ENCODE measurements around the gene LUZP2.

The LUZP2 gene

GRCh38 chr11:24866743-24867142 is 369.9 kb downstream of the LUZP2 start:
- Histone ChIP-seq H3K36me3 (ENCODE audit: control insufficient read depth in 4 of 4, insufficient read depth in 4 of 4, low read length in 3 of 4) (no peaks in the 10 kb centered on the region), H3K4me3 (ENCODE audit: control insufficient read depth in 1 of 7, extremely low read depth in 1 of 7, insufficient read depth in 4 of 7, low read depth in 2 of 7, low read length in 6 of 7) (no peak overlapping the region), H3K9me3 (ENCODE audit: control extremely low read depth in 1 of 5, control insufficient read depth in 4 of 5, insufficient read depth in 2 of 5, low read depth in 1 of 5, low read length in 4 of 5) (peaks cover 0 to 5% (median 0%) of the 10 kb centered on the region in 5 experiments), H3K27me3 (replicated peaks in 2 of 5; ENCODE audit: control insufficient read depth in 4 of 5, insufficient read depth in 5 of 5, low read length in 4 of 5) (no peaks in the 10 kb centered on the region), H3K4me1 (ENCODE audit: control extremely low read depth in 1 of 4, control insufficient read depth in 4 of 4, insufficient read depth in 4 of 4, low read length in 3 of 4) (no peaks in the 10 kb centered on the region), H3K27ac (ENCODE audit: insufficient read depth in 1 of 2, low read depth in 1 of 2, low read length in 2 of 2, poor library complexity in 1 of 2, severe bottlenecking in 2 of 2) (no peak overlapping the region)
- ChIA-PET CTCF (no interaction called here), POLR2A (no interaction called here)
- DNase-seq: no peak
- whole genome bisulfite sequencing (ENCODE audit: insufficient coverage): 86% methylated on average over 4 of the region's 4 CpGs

GRCh38 chr11:24870048-24870447 is 373.2 kb downstream of the LUZP2 start:
- no peaks in the 10 kb centered on the region for H3K4me1 ChIP-seq (ENCODE audit: control extremely low read depth in 1 of 4, control insufficient read depth in 4 of 4, insufficient read depth in 4 of 4, low read length in 3 of 4)
- ChIA-PET POLR2A (no interaction called here), CTCF (interaction anchor here (0.8 to 1.4 kb wide), 2 partner anchors 15 to 41 kb away, joined by 3 read pairs; no protein-coding TSS in a partner anchor)
- no peaks in the 10 kb centered on the region for H3K27me3 ChIP-seq (replicated peaks in 2 of 5; ENCODE audit: control insufficient read depth in 4 of 5, insufficient read depth in 5 of 5, low read length in 4 of 5)
- no CpG with 5 or more reads among the region's 1 CpG for WGBS (ENCODE audit: insufficient coverage)
- no peak overlapping the region for H3K27ac ChIP-seq (ENCODE audit: insufficient read depth in 1 of 2, low read depth in 1 of 2, low read length in 2 of 2, poor library complexity in 1 of 2, severe bottlenecking in 2 of 2)
- DNase-seq: no peak
- no peaks in the 10 kb centered on the region for H3K36me3 ChIP-seq (ENCODE audit: control insufficient read depth in 4 of 4, insufficient read depth in 4 of 4, low read length in 3 of 4)
- no peak overlapping the region for H3K4me3 ChIP-seq (ENCODE audit: control insufficient read depth in 1 of 7, extremely low read depth in 1 of 7, insufficient read depth in 4 of 7, low read depth in 2 of 7, low read length in 6 of 7)
- no peaks in the 10 kb centered on the region for H3K9me3 ChIP-seq (ENCODE audit: control extremely low read depth in 1 of 5, control insufficient read depth in 4 of 5, insufficient read depth in 2 of 5, low read depth in 1 of 5, low read length in 4 of 5)

DNA sequence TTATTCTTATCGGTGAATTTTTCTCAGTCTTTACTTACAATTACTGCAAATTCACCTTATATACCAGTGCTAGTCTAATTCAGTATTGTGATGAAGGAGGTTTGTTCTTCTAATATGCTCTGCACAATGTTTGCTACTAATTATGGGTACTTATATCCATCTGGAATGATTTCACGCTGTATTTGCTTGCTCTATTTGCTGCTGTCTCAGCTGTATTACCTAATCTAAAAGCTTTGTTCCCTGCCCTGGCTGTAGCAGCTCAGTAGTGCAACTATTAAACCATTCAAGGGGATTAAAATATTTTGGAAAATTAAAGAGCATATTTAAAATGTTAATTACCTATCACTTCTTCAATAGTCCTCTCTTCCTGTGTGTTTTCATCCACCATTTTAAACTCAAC is 375.3 kb downstream of the LUZP2 start:
- H3K27ac ChIP-seq (ENCODE audit: insufficient read depth in 1 of 2, low read depth in 1 of 2, low read length in 2 of 2, poor library complexity in 1 of 2, severe bottlenecking in 2 of 2): no peak overlapping the region
- no peak for DNase-seq
- POLR2A ChIA-PET: no interaction called here
- H3K36me3 ChIP-seq (ENCODE audit: control insufficient read depth in 4 of 4, insufficient read depth in 4 of 4, low read length in 3 of 4): no peaks in the 10 kb centered on the region
- no peaks in the 10 kb centered on the region for H3K27me3 ChIP-seq (replicated peaks in 2 of 5; ENCODE audit: control insufficient read depth in 4 of 5, insufficient read depth in 5 of 5, low read length in 4 of 5)
- H3K4me3 ChIP-seq (ENCODE audit: control insufficient read depth in 1 of 7, extremely low read depth in 1 of 7, insufficient read depth in 4 of 7, low read depth in 2 of 7, low read length in 6 of 7): no peak overlapping the region
- no peaks in the 10 kb centered on the region for H3K4me1 ChIP-seq (ENCODE audit: control extremely low read depth in 1 of 4, control insufficient read depth in 4 of 4, insufficient read depth in 4 of 4, low read length in 3 of 4)
- H3K9me3 ChIP-seq (ENCODE audit: control extremely low read depth in 1 of 5, control insufficient read depth in 4 of 5, insufficient read depth in 2 of 5, low read depth in 1 of 5, low read length in 4 of 5): no peaks in the 10 kb centered on the region
- CTCF ChIA-PET: no interaction called here
- WGBS (ENCODE audit: insufficient coverage): 100% methylated on average over 1 of the region's 2 CpGs

GRCh38 chr11:24872651-24873311 is 375.9 kb downstream of the LUZP2 start:
- CTCF ChIA-PET: no interaction called here
- H3K4me3 ChIP-seq (ENCODE audit: control insufficient read depth in 1 of 7, extremely low read depth in 1 of 7, insufficient read depth in 4 of 7, low read depth in 2 of 7, low read length in 6 of 7): no peak overlapping the region
- no peaks in the 10 kb centered on the region for H3K9me3 ChIP-seq (ENCODE audit: control extremely low read depth in 1 of 5, control insufficient read depth in 4 of 5, insufficient read depth in 2 of 5, low read depth in 1 of 5, low read length in 4 of 5)

DNA sequence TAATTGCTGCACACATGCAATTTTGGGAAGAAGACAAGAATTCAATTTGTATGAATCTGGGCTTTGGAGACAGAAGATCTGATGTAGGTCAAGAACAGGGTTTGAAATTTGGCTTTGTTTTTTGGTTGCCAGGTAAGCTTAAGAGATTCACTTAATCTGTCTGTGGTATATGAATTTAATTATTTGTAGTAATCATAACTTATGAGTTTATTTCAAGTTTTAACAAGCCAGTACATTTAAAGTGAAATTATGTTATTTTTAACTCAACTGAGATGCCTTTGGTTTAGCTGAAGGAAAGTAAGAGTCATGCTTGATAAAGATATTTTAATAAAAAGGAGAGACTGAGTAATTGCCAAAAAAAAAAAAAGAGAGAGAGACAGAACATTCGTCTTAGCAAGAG is 384.1 kb downstream of the LUZP2 start:
- no peak for DNase-seq
- CTCF ChIA-PET: no interaction called here

More at GRCh38 chr11:24872651-24873311, 375.9 kb downstream of the LUZP2 start:
- DNase-seq: no peak
- H3K4me1 ChIP-seq (ENCODE audit: control extremely low read depth in 1 of 4, control insufficient read depth in 4 of 4, insufficient read depth in 4 of 4, low read length in 3 of 4): no peaks in the 10 kb centered on the region
- H3K36me3 ChIP-seq (ENCODE audit: control insufficient read depth in 4 of 4, insufficient read depth in 4 of 4, low read length in 3 of 4): no peaks in the 10 kb centered on the region
- H3K27me3 ChIP-seq (replicated peaks in 2 of 5; ENCODE audit: control insufficient read depth in 4 of 5, insufficient read depth in 5 of 5, low read length in 4 of 5): no peaks in the 10 kb centered on the region
- POLR2A ChIA-PET: no interaction called here
- no peak overlapping the region for H3K27ac ChIP-seq (ENCODE audit: insufficient read depth in 1 of 2, low read depth in 1 of 2, low read length in 2 of 2, poor library complexity in 1 of 2, severe bottlenecking in 2 of 2)

GRCh38 chr11:24885580-24886173 is 388.8 kb downstream of the LUZP2 start:
- no peaks in the 10 kb centered on the region for H3K27me3 ChIP-seq (replicated peaks in 2 of 5; ENCODE audit: control insufficient read depth in 4 of 5, insufficient read depth in 5 of 5, low read length in 4 of 5)
- DNase-seq: no peak
- H3K36me3 ChIP-seq (ENCODE audit: control insufficient read depth in 4 of 4, insufficient read depth in 4 of 4, low read length in 3 of 4): no peaks in the 10 kb centered on the region
- H3K27ac ChIP-seq (ENCODE audit: insufficient read depth in 1 of 2, low read depth in 1 of 2, low read length in 2 of 2, poor library complexity in 1 of 2, severe bottlenecking in 2 of 2): no peak overlapping the region
- no peaks in the 10 kb centered on the region for H3K9me3 ChIP-seq (ENCODE audit: control extremely low read depth in 1 of 5, control insufficient read depth in 4 of 5, insufficient read depth in 2 of 5, low read depth in 1 of 5, low read length in 4 of 5)
- POLR2A ChIA-PET: no interaction called here
- no peak overlapping the region for H3K4me3 ChIP-seq (ENCODE audit: control insufficient read depth in 1 of 7, extremely low read depth in 1 of 7, insufficient read depth in 4 of 7, low read depth in 2 of 7, low read length in 6 of 7)
- H3K4me1 ChIP-seq (ENCODE audit: control extremely low read depth in 1 of 4, control insufficient read depth in 4 of 4, insufficient read depth in 4 of 4, low read length in 3 of 4): no peaks in the 10 kb centered on the region
- WGBS (ENCODE audit: insufficient coverage): 93% methylated on average over 2 of the region's 4 CpGs
- CTCF ChIA-PET: no interaction called here

More for the DNA sequence above, 384.1 kb downstream of the LUZP2 start:
- POLR2A ChIA-PET: no interaction called here
- no peaks in the 10 kb centered on the region for H3K27me3 ChIP-seq (replicated peaks in 2 of 5; ENCODE audit: control insufficient read depth in 4 of 5, insufficient read depth in 5 of 5, low read length in 4 of 5)
- WGBS (ENCODE audit: insufficient coverage): 100% methylated on average over 1 of the region's 1 CpG
- no peak overlapping the region for H3K4me3 ChIP-seq (ENCODE audit: control insufficient read depth in 1 of 7, extremely low read depth in 1 of 7, insufficient read depth in 4 of 7, low read depth in 2 of 7, low read length in 6 of 7)
- no peaks in the 10 kb centered on the region for H3K4me1 ChIP-seq (ENCODE audit: control extremely low read depth in 1 of 4, control insufficient read depth in 4 of 4, insufficient read depth in 4 of 4, low read length in 3 of 4)
- no peak overlapping the region for H3K27ac ChIP-seq (ENCODE audit: insufficient read depth in 1 of 2, low read depth in 1 of 2, low read length in 2 of 2, poor library complexity in 1 of 2, severe bottlenecking in 2 of 2)
- H3K36me3 ChIP-seq (ENCODE audit: control insufficient read depth in 4 of 4, insufficient read depth in 4 of 4, low read length in 3 of 4): no peaks in the 10 kb centered on the region
- no peaks in the 10 kb centered on the region for H3K9me3 ChIP-seq (ENCODE audit: control extremely low read depth in 1 of 5, control insufficient read depth in 4 of 5, insufficient read depth in 2 of 5, low read depth in 1 of 5, low read length in 4 of 5)

GRCh38 chr11:24886880-24887619 is 390.2 kb downstream of the LUZP2 start:
- ChIA-PET POLR2A (no interaction called here), CTCF (no interaction called here)
- Histone ChIP-seq H3K9me3 (ENCODE audit: control extremely low read depth in 1 of 5, control insufficient read depth in 4 of 5, insufficient read depth in 2 of 5, low read depth in 1 of 5, low read length in 4 of 5) (no peaks in the 10 kb centered on the region), H3K27ac (ENCODE audit: insufficient read depth in 1 of 2, low read depth in 1 of 2, low read length in 2 of 2, poor library complexity in 1 of 2, severe bottlenecking in 2 of 2) (no peak overlapping the region), H3K27me3 (replicated peaks in 2 of 5; ENCODE audit: control insufficient read depth in 4 of 5, insufficient read depth in 5 of 5, low read length in 4 of 5) (no peaks in the 10 kb centered on the region), H3K4me1 (ENCODE audit: control extremely low read depth in 1 of 4, control insufficient read depth in 4 of 4, insufficient read depth in 4 of 4, low read length in 3 of 4) (no peaks in the 10 kb centered on the region), H3K4me3 (ENCODE audit: control insufficient read depth in 1 of 7, extremely low read depth in 1 of 7, insufficient read depth in 4 of 7, low read depth in 2 of 7, low read length in 6 of 7) (no peak overlapping the region), H3K36me3 (ENCODE audit: control insufficient read depth in 4 of 4, insufficient read depth in 4 of 4, low read length in 3 of 4) (no peaks in the 10 kb centered on the region)
- WGBS (ENCODE audit: insufficient coverage): 86% methylated on average over 1 of the region's 4 CpGs
- no peak for DNase-seq

All from common myeloid progenitor, CD34-positive (primary cell).